ENCODE measurements around the gene PLCB2. TPM values are rescaled to one million over a fixed set of nuclear protein-coding genes. Genes with fewer than 3 reads are reported as not detected.
A peak's percentile ranks its signal among the peaks of the same experiment; 100 is the strongest.

PLCB2 gene
- total and polyA plus RNA-seq, 7 experiments from 2014 or later: 19.8 to 359 (median 181) TPM

DNA sequence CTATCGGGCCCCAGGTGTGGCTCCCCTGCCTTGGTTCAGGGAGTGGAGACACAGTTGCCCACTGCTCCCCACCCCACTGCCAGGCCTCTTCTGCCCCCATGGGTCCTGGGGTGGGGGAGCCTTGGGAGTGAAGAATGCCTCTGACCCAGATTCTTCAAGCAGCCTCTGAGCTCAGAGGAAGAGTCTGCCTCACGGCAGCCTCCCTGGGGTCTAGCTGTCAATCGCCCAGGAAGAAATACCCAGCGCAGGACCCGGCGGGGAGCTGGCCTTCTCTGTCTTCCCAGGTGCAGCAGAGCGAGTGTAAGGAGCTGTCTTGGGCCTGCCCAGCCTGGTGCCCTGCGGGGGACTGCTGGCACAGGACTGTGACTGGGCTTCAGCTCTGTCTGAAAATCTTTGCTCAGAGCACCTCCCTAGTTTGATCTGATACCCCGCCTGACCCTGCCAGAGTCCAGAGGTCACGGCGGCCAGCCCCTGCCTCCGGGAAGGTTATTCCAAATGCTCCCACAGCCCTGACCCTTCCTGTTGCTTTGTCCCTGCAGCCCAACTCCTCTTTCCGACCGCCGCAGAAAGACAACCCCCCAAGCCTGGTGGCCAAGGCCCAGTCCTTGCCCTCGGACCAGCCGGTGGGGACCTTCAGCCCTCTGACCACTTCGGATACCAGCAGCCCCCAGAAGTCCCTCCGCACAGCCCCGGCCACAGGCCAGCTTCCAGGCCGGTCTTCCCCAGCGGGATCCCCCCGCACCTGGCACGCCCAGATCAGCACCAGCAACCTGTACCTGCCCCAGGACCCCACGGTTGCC is 35.9 kb downstream of the PLCB2 start:
- H3K9me3 Mint-ChIP-seq: no peaks in the 10 kb centered on the region
- no peak overlapping the region for H3K27ac ChIP-seq (ENCODE audit: low read depth, low read length)
- no peak for ATAC-seq

DNA sequence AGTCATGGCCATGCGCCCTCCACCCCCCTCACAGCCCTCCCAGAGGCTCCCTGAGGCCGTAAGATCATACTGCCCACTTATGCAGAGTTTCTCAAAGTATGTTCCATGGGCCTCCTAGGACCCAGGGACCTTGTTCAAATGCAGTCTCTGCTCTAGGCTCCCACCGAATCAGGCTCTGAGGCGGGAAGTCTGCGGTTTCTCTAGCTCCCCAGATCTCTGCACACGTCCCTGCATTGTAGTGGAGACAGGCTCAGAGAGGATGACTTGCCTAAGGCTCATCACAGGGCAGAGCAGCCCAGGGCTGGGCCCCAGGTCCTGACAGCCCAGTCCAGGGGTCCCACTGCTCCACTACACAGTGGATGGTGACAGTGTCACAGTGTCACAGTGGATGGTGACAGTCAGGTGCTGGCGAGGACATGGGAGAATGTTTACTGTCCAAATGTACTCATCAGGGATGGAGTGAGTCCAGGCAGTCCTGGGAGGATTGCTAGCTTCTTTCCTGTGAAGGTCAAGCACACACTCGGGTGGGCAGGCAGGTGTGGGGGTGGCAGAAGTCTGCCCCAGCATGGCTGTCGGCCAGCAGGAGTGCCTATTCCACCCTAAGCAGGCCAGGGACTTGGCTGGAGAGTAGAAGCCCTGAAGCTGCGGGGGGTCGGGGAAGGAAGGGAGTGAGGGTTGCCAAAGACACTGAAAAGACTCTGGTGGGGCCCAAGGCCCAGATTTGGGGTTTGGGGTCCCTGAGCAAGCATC is 37.3 kb downstream of the PLCB2 start:
- Mint-ChIP-seq H3K36me3 (no peaks in the 10 kb centered on the region), H3K27me3 (no peaks in the 10 kb centered on the region), H3K4me3 (peak overlapping the region in 1 of 10 donors; percentile 77), H3K9me3 (no peaks in the 10 kb centered on the region), H3K4me1 (peaks cover 0 to 5% (median 3%) of the 10 kb centered on the region in 7 donors), H3K27ac (peak overlapping the region in 1 of 9 donors; percentile 95)
- ChIA-PET CTCF (interaction anchor here (0.8 to 1.7 kb wide), 3 partner anchors 53 to 223 kb away, joined by 3 to 6 read pairs (median 5); no protein-coding TSS in a partner anchor), POLR2A (no interaction called here)
- Histone ChIP-seq H3K36me3 (ENCODE audit: control insufficient read depth in 2 of 3, insufficient read depth in 3 of 3, low read length in 3 of 3) (no peaks in the 10 kb centered on the region), H3K27ac (ENCODE audit: low read depth, low read length) (no peak overlapping the region), H3K27me3 (ENCODE audit: control insufficient read depth in 2 of 2, insufficient read depth in 2 of 2, low read length in 2 of 2) (no peaks in the 10 kb centered on the region), H3K4me3 (ENCODE audit: low read length) (no peak overlapping the region), H3K4me1 (ENCODE audit: control insufficient read depth in 2 of 2, insufficient read depth in 2 of 2, low read length in 2 of 2) (no peaks in the 10 kb centered on the region), H3K9me3 (ENCODE audit: control insufficient read depth in 2 of 3, low read length in 3 of 3) (no peaks in the 10 kb centered on the region)
- ATAC-seq (no peak), DNase-seq (peak in 1 of 9 donors; percentile 69)
- intact Hi-C loops (cut with micrococcal nuclease): loop anchor here in 1 of 2 donors (5.0 kb wide), 1 partner anchor 583 kb away; no protein-coding TSS in a partner anchor

More for the DNA sequence above, 35.9 kb downstream of the PLCB2 start:
- H3K9me3 ChIP-seq (ENCODE audit: control insufficient read depth in 2 of 3, low read length in 3 of 3): no peaks in the 10 kb centered on the region
- H3K4me3 ChIP-seq (ENCODE audit: low read length): no peak overlapping the region
- H3K4me3 Mint-ChIP-seq: no peak overlapping the region
- intact Hi-C loops (cut with micrococcal nuclease): loop anchor here in 1 of 2 donors (5.0 kb wide), 1 partner anchor 585 kb away; no protein-coding TSS in a partner anchor
- ChIA-PET POLR2A (interaction anchor here (1.3 kb wide), 1 partner anchor 224 kb away, joined by 3 read pairs; no protein-coding TSS in a partner anchor), CTCF (interaction anchor here (0.6 to 3.9 kb wide), 6 partner anchors 13 to 168 kb away, joined by 3 to 40 read pairs (median 4); partner anchors contain the start of gene PLCB2)
- no peaks in the 10 kb centered on the region for H3K36me3 ChIP-seq (ENCODE audit: control insufficient read depth in 2 of 3, insufficient read depth in 3 of 3, low read length in 3 of 3)
- peak overlapping the region in 1 of 9 donors; percentile 65 for H3K27ac Mint-ChIP-seq
- peaks cover 0 to 12% (median 3%) of the 10 kb centered on the region in 7 donors for H3K4me1 Mint-ChIP-seq
- no peaks in the 10 kb centered on the region for H3K4me1 ChIP-seq (ENCODE audit: control insufficient read depth in 2 of 2, insufficient read depth in 2 of 2, low read length in 2 of 2)
- peaks cover 0 to 5% (median 0%) of the 10 kb centered on the region in 5 donors for H3K27me3 Mint-ChIP-seq
- no peak for DNase-seq
- no peaks in the 10 kb centered on the region for H3K27me3 ChIP-seq (ENCODE audit: control insufficient read depth in 2 of 2, insufficient read depth in 2 of 2, low read length in 2 of 2)
- H3K36me3 Mint-ChIP-seq: no peaks in the 10 kb centered on the region

DNA sequence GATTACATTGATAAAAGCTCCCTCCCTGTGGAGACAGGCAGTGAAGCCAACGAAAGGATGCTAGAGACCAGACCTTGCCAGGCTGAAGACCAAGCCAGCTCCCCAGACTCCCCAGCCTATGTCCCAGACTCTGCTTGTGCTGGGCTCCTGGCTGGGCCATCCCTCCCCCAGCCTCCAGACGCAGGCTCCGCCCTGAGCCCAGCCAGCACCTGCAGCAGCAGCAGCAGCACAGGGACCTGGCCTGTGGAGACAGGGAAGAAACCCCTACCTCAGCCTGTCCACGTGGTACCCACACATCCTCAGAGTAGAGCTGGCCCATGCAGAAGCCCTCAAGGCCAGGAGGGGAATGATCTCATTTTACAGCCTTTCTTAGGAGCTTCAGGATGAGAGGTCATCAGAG is 38.1 kb downstream of the PLCB2 start:
- peak overlapping the region in 1 of 10 donors; percentile 12 for H3K4me3 Mint-ChIP-seq
- ATAC-seq: no peak

DNA sequence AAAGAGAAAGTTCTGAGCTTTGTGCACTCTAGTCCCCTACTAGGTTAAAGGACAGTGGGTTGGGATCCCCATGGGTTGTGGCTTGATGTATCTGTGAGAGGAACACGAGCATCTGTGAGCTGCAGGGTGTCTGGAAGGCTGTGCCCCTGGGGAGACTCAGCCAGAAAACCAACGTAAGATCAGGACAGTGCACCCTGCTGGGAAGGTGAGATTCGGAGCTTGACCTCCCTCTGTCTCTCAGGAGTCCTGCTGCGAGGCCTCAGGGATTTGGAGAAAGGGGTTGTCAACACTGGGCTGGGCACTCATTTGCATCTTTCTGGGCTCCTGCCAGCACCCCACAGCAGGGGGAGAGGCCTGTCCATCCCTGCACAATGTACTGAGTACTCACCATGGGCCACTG is 40.1 kb downstream of the PLCB2 start:
- H3K36me3 ChIP-seq (ENCODE audit: control insufficient read depth in 2 of 3, insufficient read depth in 3 of 3, low read length in 3 of 3): no peaks in the 10 kb centered on the region
- no peak for ATAC-seq
- no peaks in the 10 kb centered on the region for H3K4me1 ChIP-seq (ENCODE audit: control insufficient read depth in 2 of 2, insufficient read depth in 2 of 2, low read length in 2 of 2)
- no peak overlapping the region for H3K27ac ChIP-seq (ENCODE audit: low read depth, low read length)
- no peaks in the 10 kb centered on the region for H3K27me3 ChIP-seq (ENCODE audit: control insufficient read depth in 2 of 2, insufficient read depth in 2 of 2, low read length in 2 of 2)
- DNase-seq: no peak
- Mint-ChIP-seq H3K9me3 (no peaks in the 10 kb centered on the region), H3K27ac (peak overlapping the region in 1 of 9 donors; percentile 25), H3K36me3 (no peaks in the 10 kb centered on the region), H3K4me3 (no peak overlapping the region), H3K27me3 (peaks cover 0 to 9% (median 0%) of the 10 kb centered on the region in 5 donors), H3K4me1 (peaks cover 0 to 2% (median 0%) of the 10 kb centered on the region in 7 donors)
- H3K4me3 ChIP-seq (ENCODE audit: low read length): no peak overlapping the region
- H3K9me3 ChIP-seq (ENCODE audit: control insufficient read depth in 2 of 3, low read length in 3 of 3): no peaks in the 10 kb centered on the region
- POLR2A ChIA-PET: no interaction called here
- CTCF ChIA-PET: interaction anchor here (1.2 kb wide), 1 partner anchor 222 kb away, joined by 4 read pairs; no protein-coding TSS in a partner anchor
- intact Hi-C loops (cut with micrococcal nuclease): no loop called here

More for the DNA sequence above, 38.1 kb downstream of the PLCB2 start:
- no peaks in the 10 kb centered on the region for H3K36me3 Mint-ChIP-seq
- DNase-seq: no peak
- no peaks in the 10 kb centered on the region for H3K9me3 Mint-ChIP-seq
- Histone ChIP-seq H3K36me3 (ENCODE audit: control insufficient read depth in 2 of 3, insufficient read depth in 3 of 3, low read length in 3 of 3) (no peaks in the 10 kb centered on the region), H3K27ac (ENCODE audit: low read depth, low read length) (no peak overlapping the region), H3K4me1 (ENCODE audit: control insufficient read depth in 2 of 2, insufficient read depth in 2 of 2, low read length in 2 of 2) (no peaks in the 10 kb centered on the region), H3K9me3 (ENCODE audit: control insufficient read depth in 2 of 3, low read length in 3 of 3) (no peaks in the 10 kb centered on the region), H3K4me3 (ENCODE audit: low read length) (no peak overlapping the region), H3K27me3 (ENCODE audit: control insufficient read depth in 2 of 2, insufficient read depth in 2 of 2, low read length in 2 of 2) (no peaks in the 10 kb centered on the region)
- ChIA-PET POLR2A (no interaction called here), CTCF (interaction anchor here (1.7 kb wide), 1 partner anchor 52 kb away, joined by 6 read pairs; no protein-coding TSS in a partner anchor)
- intact Hi-C loops (cut with micrococcal nuclease): loop anchor here in 1 of 2 donors (5.0 kb wide), 1 partner anchor 582 kb away; no protein-coding TSS in a partner anchor
- H3K4me1 Mint-ChIP-seq: peaks cover 0 to 3% (median 0%) of the 10 kb centered on the region in 7 donors
- H3K27ac Mint-ChIP-seq: peak overlapping the region in 1 of 9 donors; percentile 95
- H3K27me3 Mint-ChIP-seq: no peaks in the 10 kb centered on the region

DNA sequence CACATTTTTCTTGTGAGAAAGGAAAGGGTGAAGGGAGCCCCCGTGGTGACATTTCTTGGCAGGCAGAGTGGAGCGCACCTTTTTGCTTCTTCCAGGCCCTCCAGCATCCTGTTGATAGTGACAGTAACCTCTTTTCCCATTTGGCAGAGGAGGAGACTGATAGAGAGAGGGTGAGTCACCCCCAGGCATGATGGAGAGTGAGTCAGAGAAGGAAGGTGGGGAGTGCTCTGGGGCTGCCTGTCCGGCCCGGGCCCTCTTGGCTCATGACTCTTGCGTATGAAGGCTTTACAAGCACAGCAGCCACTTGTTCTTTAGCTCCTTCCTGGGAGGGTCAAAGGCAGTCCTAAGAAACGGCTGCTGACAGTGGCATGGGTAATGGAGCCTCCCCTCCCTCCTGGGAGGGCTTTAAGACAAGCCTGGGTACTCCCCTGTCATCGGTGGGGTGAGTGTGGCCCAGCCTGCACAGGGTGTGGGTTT is 40.9 kb downstream of the PLCB2 start:
- ATAC-seq: peak; percentile 55
- no peaks in the 10 kb centered on the region for H3K9me3 Mint-ChIP-seq
- CTCF ChIA-PET: no interaction called here

DNA sequence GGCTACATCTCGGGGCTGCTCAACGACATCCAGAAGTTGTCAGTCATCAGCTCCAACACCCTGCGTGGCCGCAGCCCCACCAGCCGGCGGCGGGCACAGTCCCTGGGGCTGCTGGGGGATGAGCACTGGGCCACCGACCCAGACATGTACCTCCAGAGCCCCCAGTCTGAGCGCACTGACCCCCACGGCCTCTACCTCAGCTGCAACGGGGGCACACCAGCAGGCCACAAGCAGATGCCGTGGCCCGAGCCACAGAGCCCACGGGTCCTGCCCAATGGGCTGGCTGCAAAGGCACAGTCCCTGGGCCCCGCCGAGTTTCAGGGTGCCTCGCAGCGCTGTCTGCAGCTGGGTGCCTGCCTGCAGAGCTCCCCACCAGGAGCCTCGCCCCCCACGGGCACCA is 41.9 kb downstream of the PLCB2 start:
- peaks cover 0 to 2% (median 0%) of the 10 kb centered on the region in 7 donors for H3K4me1 Mint-ChIP-seq
- H3K27me3 Mint-ChIP-seq: peaks cover 0 to 15% (median 0%) of the 10 kb centered on the region in 5 donors
- H3K36me3 Mint-ChIP-seq: no peaks in the 10 kb centered on the region
- CTCF ChIA-PET: interaction anchor here (0.6 to 2.2 kb wide), 2 partner anchors 8 to 582 kb away, joined by 4 to 9 read pairs; no protein-coding TSS in a partner anchor
- no peaks in the 10 kb centered on the region for H3K9me3 ChIP-seq (ENCODE audit: control insufficient read depth in 2 of 3, low read length in 3 of 3)
- ATAC-seq: no peak
- no peak for DNase-seq
- no peak overlapping the region for H3K27ac Mint-ChIP-seq
- H3K4me3 Mint-ChIP-seq: no peak overlapping the region
- intact Hi-C loops (cut with micrococcal nuclease): no loop called here
- H3K4me1 ChIP-seq (ENCODE audit: control insufficient read depth in 2 of 2, insufficient read depth in 2 of 2, low read length in 2 of 2): no peaks in the 10 kb centered on the region
- POLR2A ChIA-PET: no interaction called here
- no peak overlapping the region for H3K27ac ChIP-seq (ENCODE audit: low read depth, low read length)
- no peaks in the 10 kb centered on the region for H3K27me3 ChIP-seq (ENCODE audit: control insufficient read depth in 2 of 2, insufficient read depth in 2 of 2, low read length in 2 of 2)
- H3K36me3 ChIP-seq (ENCODE audit: control insufficient read depth in 2 of 3, insufficient read depth in 3 of 3, low read length in 3 of 3): no peaks in the 10 kb centered on the region
- no peak overlapping the region for H3K4me3 ChIP-seq (ENCODE audit: low read length)
- peaks cover 0 to 1% (median 0%) of the 10 kb centered on the region in 11 donors for H3K9me3 Mint-ChIP-seq

More for the DNA sequence above, 40.9 kb downstream of the PLCB2 start:
- H3K27ac Mint-ChIP-seq: no peak overlapping the region
- H3K27ac ChIP-seq (ENCODE audit: low read depth, low read length): no peak overlapping the region
- H3K9me3 ChIP-seq (ENCODE audit: control insufficient read depth in 2 of 3, low read length in 3 of 3): no peaks in the 10 kb centered on the region
- H3K36me3 ChIP-seq (ENCODE audit: control insufficient read depth in 2 of 3, insufficient read depth in 3 of 3, low read length in 3 of 3): no peaks in the 10 kb centered on the region
- no peak for DNase-seq
- no peaks in the 10 kb centered on the region for H3K36me3 Mint-ChIP-seq
- POLR2A ChIA-PET: no interaction called here
- H3K4me1 Mint-ChIP-seq: peaks cover 0 to 2% (median 0%) of the 10 kb centered on the region in 7 donors
- H3K4me1 ChIP-seq (ENCODE audit: control insufficient read depth in 2 of 2, insufficient read depth in 2 of 2, low read length in 2 of 2): no peaks in the 10 kb centered on the region
- H3K4me3 ChIP-seq (ENCODE audit: low read length): no peak overlapping the region
- intact Hi-C loops (cut with micrococcal nuclease): no loop called here
- H3K27me3 ChIP-seq (ENCODE audit: control insufficient read depth in 2 of 2, insufficient read depth in 2 of 2, low read length in 2 of 2): no peaks in the 10 kb centered on the region
- peaks cover 0 to 12% (median 0%) of the 10 kb centered on the region in 5 donors for H3K27me3 Mint-ChIP-seq
- H3K4me3 Mint-ChIP-seq: no peak overlapping the region
